ENCODE measurements around the gene GATB.

GRCh38 chr4:151788021-151788420 lies 27.2 kb upstream of the GATB start:
- TF ChIP-seq, protein P1, sequence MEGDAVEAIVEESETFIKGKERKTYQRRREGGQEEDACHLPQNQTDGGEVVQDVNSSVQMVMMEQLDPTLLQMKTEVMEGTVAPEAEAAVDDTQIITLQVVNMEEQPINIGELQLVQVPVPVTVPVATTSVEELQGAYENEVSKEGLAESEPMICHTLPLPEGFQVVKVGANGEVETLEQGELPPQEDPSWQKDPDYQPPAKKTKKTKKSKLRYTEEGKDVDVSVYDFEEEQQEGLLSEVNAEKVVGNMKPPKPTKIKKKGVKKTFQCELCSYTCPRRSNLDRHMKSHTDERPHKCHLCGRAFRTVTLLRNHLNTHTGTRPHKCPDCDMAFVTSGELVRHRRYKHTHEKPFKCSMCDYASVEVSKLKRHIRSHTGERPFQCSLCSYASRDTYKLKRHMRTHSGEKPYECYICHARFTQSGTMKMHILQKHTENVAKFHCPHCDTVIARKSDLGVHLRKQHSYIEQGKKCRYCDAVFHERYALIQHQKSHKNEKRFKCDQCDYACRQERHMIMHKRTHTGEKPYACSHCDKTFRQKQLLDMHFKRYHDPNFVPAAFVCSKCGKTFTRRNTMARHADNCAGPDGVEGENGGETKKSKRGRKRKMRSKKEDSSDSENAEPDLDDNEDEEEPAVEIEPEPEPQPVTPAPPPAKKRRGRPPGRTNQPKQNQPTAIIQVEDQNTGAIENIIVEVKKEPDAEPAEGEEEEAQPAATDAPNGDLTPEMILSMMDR (IDR thresholded peaks at IDR 0.05): no peak
- TF ChIP-seq POLR2A (IDR thresholded peaks at IDR 0.05) (no peak), POLR2AphosphoS5 (IDR thresholded peaks at IDR 0.05) (no peak), EP300 (IDR thresholded peaks at IDR 0.05) (no peak)
